ENCODE results near the gene RALGPS1. TPM values are rescaled to one million over a fixed set of nuclear protein-coding genes. Genes with fewer than 3 reads are reported as not detected.

The RALGPS1 gene
- total and polyA plus RNA-seq, 2 donors (not counting 1 experiment from before 2014, with no cell fraction given): 19.7 to 39.9 TPM

- ChIA-PET POLR2A (no interaction called here), CTCF (no interaction called here)
- TF ChIP-seq CTCF (IDR thresholded peaks at IDR 0.05): no peak
- no peak for TF ChIP-seq EZH2 (IDR thresholded peaks at IDR 0.05; ENCODE audit: borderline replicate concordance, insufficient read depth, low read depth, low read length, poor library complexity, severe bottlenecking)
- no peak overlapping the region for H2AFZ ChIP-seq (ENCODE audit: insufficient read depth, low read depth, low read length, poor library complexity, severe bottlenecking)
- Mint-ChIP-seq H3K4me3 (no peak overlapping the region), H3K9me3 (ENCODE audit: insufficient read depth) (no peaks in the 10 kb centered on the region), H3K27me3 (peaks cover 4% of the 10 kb centered on the region), H3K4me1 (peaks cover 3% of the 10 kb centered on the region), H3K27ac (no peak overlapping the region)
- intact Hi-C loops (cut with micrococcal nuclease): no loop called here
- no peaks in the 10 kb centered on the region for H3K27me3 ChIP-seq (replicated peaks in 1 of 4; ENCODE audit: control extremely low read depth in 1 of 4, control insufficient read depth in 3 of 4, insufficient read depth in 4 of 4, low read length in 3 of 4)
- DNase-seq (no peak), ATAC-seq (ENCODE audit: low read depth) (no peak)
- WGBS (ENCODE audit: insufficient coverage): 88% methylated on average over 6 of the region's 9 CpGs
- no peaks in the 10 kb centered on the region for H4K20me1 ChIP-seq (ENCODE audit: control insufficient read depth, insufficient read depth, low read length, poor library complexity, severe bottlenecking)
- H3K79me2 ChIP-seq (ENCODE audit: control insufficient read depth, insufficient read depth, low read length): no peaks in the 10 kb centered on the region
- no peak overlapping the region for H3K9ac ChIP-seq (ENCODE audit: low read length)
- no peak overlapping the region for H3K27ac ChIP-seq (ENCODE audit: low read length in 2 of 2)
- H3K4me1 ChIP-seq (ENCODE audit: control insufficient read depth in 2 of 2, insufficient read depth in 2 of 2, low read length in 2 of 2): peaks cover 0 to 2% of the 10 kb centered on the region in 2 donors
- no peaks in the 10 kb centered on the region for H3K36me3 ChIP-seq (replicated peaks in 1 of 2; ENCODE audit: control extremely low read depth in 1 of 2, control insufficient read depth in 1 of 2, extremely low read depth in 1 of 2, insufficient read depth in 2 of 2, low read length in 1 of 2)
- no peaks in the 10 kb centered on the region for H3K9me3 ChIP-seq (ENCODE audit: control extremely low read depth in 1 of 3, control insufficient read depth in 2 of 3, insufficient read depth in 1 of 3, low read length in 2 of 3)
- H3K4me3 ChIP-seq (ENCODE audit: control extremely low read depth in 1 of 5, extremely low read depth in 1 of 5, insufficient read depth in 1 of 5, low read depth in 2 of 5, low read length in 4 of 5): no peak overlapping the region
- no peak overlapping the region for H3K4me2 ChIP-seq (replicated peaks; ENCODE audit: low read depth, low read length, poor library complexity, severe bottlenecking)
Measured at GRCh38 chr9:127128341-127129072, 213.9 kb downstream of the RALGPS1 start.

GRCh38 chr9:127129073-127129717 lies 214.6 kb downstream of the RALGPS1 start:
- Histone ChIP-seq H2AFZ (ENCODE audit: insufficient read depth, low read depth, low read length, poor library complexity, severe bottlenecking) (no peak overlapping the region), H3K9ac (ENCODE audit: low read length) (no peak overlapping the region), H3K4me2 (replicated peaks; ENCODE audit: low read depth, low read length, poor library complexity, severe bottlenecking) (no peak overlapping the region), H3K36me3 (replicated peaks in 1 of 2; ENCODE audit: control extremely low read depth in 1 of 2, control insufficient read depth in 1 of 2, extremely low read depth in 1 of 2, insufficient read depth in 2 of 2, low read length in 1 of 2) (no peaks in the 10 kb centered on the region), H4K20me1 (ENCODE audit: control insufficient read depth, insufficient read depth, low read length, poor library complexity, severe bottlenecking) (no peaks in the 10 kb centered on the region), H3K9me3 (ENCODE audit: control extremely low read depth in 1 of 3, control insufficient read depth in 2 of 3, insufficient read depth in 1 of 3, low read length in 2 of 3) (no peaks in the 10 kb centered on the region), H3K27me3 (replicated peaks in 1 of 4; ENCODE audit: control extremely low read depth in 1 of 4, control insufficient read depth in 3 of 4, insufficient read depth in 4 of 4, low read length in 3 of 4) (no peaks in the 10 kb centered on the region), H3K27ac (ENCODE audit: low read length in 2 of 2) (no peak overlapping the region), H3K4me3 (ENCODE audit: control extremely low read depth in 1 of 5, extremely low read depth in 1 of 5, insufficient read depth in 1 of 5, low read depth in 2 of 5, low read length in 4 of 5) (no peak overlapping the region), H3K4me1 (ENCODE audit: control insufficient read depth in 2 of 2, insufficient read depth in 2 of 2, low read length in 2 of 2) (no peaks in the 10 kb centered on the region), H3K79me2 (ENCODE audit: control insufficient read depth, insufficient read depth, low read length) (no peaks in the 10 kb centered on the region)
- Mint-ChIP-seq H3K9me3 (ENCODE audit: insufficient read depth) (no peaks in the 10 kb centered on the region), H3K4me3 (no peak overlapping the region), H3K27me3 (no peaks in the 10 kb centered on the region), H3K27ac (no peak overlapping the region), H3K4me1 (no peaks in the 10 kb centered on the region)
- no peak for DNase-seq
- intact Hi-C loops (cut with micrococcal nuclease): no loop called here
- ATAC-seq (ENCODE audit: low read depth): no peak
- ChIA-PET POLR2A (no interaction called here), CTCF (no interaction called here)
- TF ChIP-seq CTCF (IDR thresholded peaks at IDR 0.05): no peak
- TF ChIP-seq EZH2 (IDR thresholded peaks at IDR 0.05; ENCODE audit: borderline replicate concordance, insufficient read depth, low read depth, low read length, poor library complexity, severe bottlenecking): no peak
- 87% methylated on average over 2 of the region's 5 CpGs for WGBS (ENCODE audit: insufficient coverage)

Data from B cell (primary cell).